ENCODE results near the gene PRKRA.

PRKRA gene

GRCh38 chr2:178436662-178437061 lies 14.3 kb downstream of the PRKRA start:
- POLR2A ChIA-PET, result no interaction called here
- TF ChIP-seq HDGF (IDR thresholded peaks at IDR 0.05; ENCODE audit: borderline replicate concordance) (no peak), TARDBP (IDR thresholded peaks at IDR 0.05) (no peak), FOXM1 (IDR thresholded peaks at IDR 0.05; ENCODE audit: borderline replicate concordance) (no peak), LEF1 (IDR thresholded peaks at IDR 0.05; ENCODE audit: borderline replicate concordance) (no peak), FOXA1 (IDR thresholded peaks at IDR 0.05) (no peak), BHLHE40 (IDR thresholded peaks at IDR 0.05; ENCODE audit: borderline replicate concordance) (no peak), L3MBTL2 (conservative IDR thresholded peaks at IDR 0.05) (no peak), NFRKB (IDR thresholded peaks at IDR 0.05) (no peak), ELF4 (IDR thresholded peaks at IDR 0.05) (no peak), ARNT (IDR thresholded peaks at IDR 0.05) (no peak), CTBP1 (IDR thresholded peaks at IDR 0.05; ENCODE audit: borderline replicate concordance) (no peak), ZNF384 (IDR thresholded peaks at IDR 0.05) (no peak), SP1 (IDR thresholded peaks at IDR 0.05) (no peak), SUZ12 (IDR thresholded peaks at IDR 0.05) (no peak), FOXK2 (IDR thresholded peaks at IDR 0.05) (no peak)
- TF ChIP-seq, protein P1, sequence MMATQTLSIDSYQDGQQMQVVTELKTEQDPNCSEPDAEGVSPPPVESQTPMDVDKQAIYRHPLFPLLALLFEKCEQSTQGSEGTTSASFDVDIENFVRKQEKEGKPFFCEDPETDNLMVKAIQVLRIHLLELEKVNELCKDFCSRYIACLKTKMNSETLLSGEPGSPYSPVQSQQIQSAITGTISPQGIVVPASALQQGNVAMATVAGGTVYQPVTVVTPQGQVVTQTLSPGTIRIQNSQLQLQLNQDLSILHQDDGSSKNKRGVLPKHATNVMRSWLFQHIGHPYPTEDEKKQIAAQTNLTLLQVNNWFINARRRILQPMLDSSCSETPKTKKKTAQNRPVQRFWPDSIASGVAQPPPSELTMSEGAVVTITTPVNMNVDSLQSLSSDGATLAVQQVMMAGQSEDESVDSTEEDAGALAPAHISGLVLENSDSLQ (IDR thresholded peaks at IDR 0.05), result no peak
- DNase-seq (ENCODE audit: extremely low spot score), result no peak
- CTCF ChIA-PET, result no interaction called here

GRCh38 chr2:178429336-178429735 lies 21.6 kb downstream of the PRKRA start:
- no peak for DNase-seq (ENCODE audit: extremely low spot score)
- ChIA-PET CTCF (interaction anchor here (2.0 kb wide), 1 partner anchor 15 kb away, joined by 10 read pairs; no protein-coding TSS in a partner anchor), POLR2A (interaction anchor here (1.7 to 1.9 kb wide), 2 partner anchors 15 to 22 kb away, joined by 8 to 13 read pairs; partner anchors contain the start of genes PJVK and PRKRA)
- TF ChIP-seq LEF1 (IDR thresholded peaks at IDR 0.05; ENCODE audit: borderline replicate concordance) (no peak), ELF4 (IDR thresholded peaks at IDR 0.05) (no peak), CTBP1 (IDR thresholded peaks at IDR 0.05; ENCODE audit: borderline replicate concordance) (no peak), FOXA1 (IDR thresholded peaks at IDR 0.05) (no peak), ARNT (IDR thresholded peaks at IDR 0.05) (no peak)

- CTCF ChIA-PET, result interaction anchor here (0.8 to 2.0 kb wide), 2 partner anchors 14 to 33 kb away, joined by 3 to 10 read pairs; no protein-coding TSS in a partner anchor
- no peak for DNase-seq (ENCODE audit: extremely low spot score)
- POLR2A ChIA-PET, result interaction anchor here (1.1 to 1.9 kb wide), 3 partner anchors 9 to 23 kb away, joined by 4 to 13 read pairs (median 8); partner anchors contain the start of genes PJVK and PRKRA
- TF ChIP-seq ELF4 (IDR thresholded peaks at IDR 0.05) (no peak), ZNF384 (IDR thresholded peaks at IDR 0.05) (no peak), L3MBTL2 (conservative IDR thresholded peaks at IDR 0.05) (no peak), ARNT (IDR thresholded peaks at IDR 0.05) (no peak), FOXM1 (IDR thresholded peaks at IDR 0.05; ENCODE audit: borderline replicate concordance) (no peak), FOXK2 (IDR thresholded peaks at IDR 0.05) (no peak), CTBP1 (IDR thresholded peaks at IDR 0.05; ENCODE audit: borderline replicate concordance) (no peak), TARDBP (IDR thresholded peaks at IDR 0.05) (no peak), NFRKB (IDR thresholded peaks at IDR 0.05) (no peak), HDGF (IDR thresholded peaks at IDR 0.05; ENCODE audit: borderline replicate concordance) (no peak), SP1 (IDR thresholded peaks at IDR 0.05) (no peak), LEF1 (IDR thresholded peaks at IDR 0.05; ENCODE audit: borderline replicate concordance) (no peak)
- TF ChIP-seq, protein P1 (IDR thresholded peaks at IDR 0.05), result no peak
These were observed 22.6 kb downstream of the PRKRA start for GRCh38 chr2:178428396-178428806.

GRCh38 chr2:178427458-178427857 lies 23.5 kb downstream of the PRKRA start:
- POLR2A ChIA-PET, result interaction anchor here (1.0 to 1.9 kb wide), 3 partner anchors 13 to 24 kb away, joined by 3 to 13 read pairs (median 8); partner anchors contain the start of genes PJVK and PRKRA
- CTCF ChIA-PET, result interaction anchor here (2.0 kb wide), 1 partner anchor 13 kb away, joined by 10 read pairs; no protein-coding TSS in a partner anchor
- no peak for TF ChIP-seq BHLHE40 (IDR thresholded peaks at IDR 0.05; ENCODE audit: borderline replicate concordance)
- TF ChIP-seq, protein P1 (IDR thresholded peaks at IDR 0.05), result no peak
- TF ChIP-seq ELF4 (IDR thresholded peaks at IDR 0.05), result no peak
- TF ChIP-seq SUZ12 (IDR thresholded peaks at IDR 0.05), result no peak
- TF ChIP-seq SP1 (IDR thresholded peaks at IDR 0.05), result no peak
- no peak for TF ChIP-seq ARNT (IDR thresholded peaks at IDR 0.05)
- no peak for DNase-seq (ENCODE audit: extremely low spot score)

DNA sequence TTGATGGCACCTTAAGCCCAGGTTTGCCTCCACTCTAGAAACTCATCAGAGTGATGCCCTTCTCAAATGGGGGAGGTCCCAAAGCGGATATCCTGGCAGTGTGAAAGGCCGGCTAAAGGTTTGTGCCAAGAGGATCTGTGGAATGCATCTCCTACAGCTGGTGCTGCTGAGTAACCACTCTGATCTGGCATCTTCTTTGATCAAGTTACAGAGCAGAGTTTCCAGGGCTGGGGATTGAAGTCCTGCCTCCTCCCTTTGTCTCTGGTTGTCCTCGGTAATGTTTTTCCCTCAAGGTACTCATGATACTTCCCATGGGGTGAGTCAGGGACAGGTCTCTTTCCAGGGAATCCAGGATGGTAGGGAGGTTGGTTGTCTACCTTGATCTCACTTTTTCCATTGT lies 24.6 kb downstream of the PRKRA start:
- CTCF ChIA-PET, result interaction anchor here (0.5 kb wide), 1 partner anchor 37 kb away, joined by 3 read pairs; no protein-coding TSS in a partner anchor
- TF ChIP-seq, protein P1 (IDR thresholded peaks at IDR 0.05), result no peak
- TF ChIP-seq HDGF (IDR thresholded peaks at IDR 0.05; ENCODE audit: borderline replicate concordance) (no peak), LEF1 (IDR thresholded peaks at IDR 0.05; ENCODE audit: borderline replicate concordance) (no peak), NFRKB (IDR thresholded peaks at IDR 0.05) (no peak), BHLHE40 (IDR thresholded peaks at IDR 0.05; ENCODE audit: borderline replicate concordance) (no peak), FOXK2 (IDR thresholded peaks at IDR 0.05) (no peak), TARDBP (IDR thresholded peaks at IDR 0.05) (no peak), SUZ12 (IDR thresholded peaks at IDR 0.05) (no peak)
- no peak for DNase-seq (ENCODE audit: extremely low spot score)
- POLR2A ChIA-PET, result interaction anchor here (1.0 kb wide), 1 partner anchor 25 kb away, joined by 3 read pairs; the partner anchor contains the start of genes PJVK and PRKRA

All from HEK293T (cell line).